Activated T-helper 2 cell treated with anti-CD3 and anti-CD28 coated beads, Interferon-gamma antibody, Interleukin-2, Interleukin-4, amounts not matched to agents 10 μg/mL and 5 μg/mL and 100 μg/mL, durations not matched to agents 14 hours and 24 hours and 36 hours (primary cell): ENCODE data around the gene MAML3. TPM values are rescaled to one million over a fixed set of nuclear protein-coding genes. Genes with fewer than 3 reads are reported as not detected.

Source experiments
- DNase-seq: peaks from one replicate; pipeline ENCODE4 v3.0.0; 2021; ENCODE audit warnings: low spot score
- H3K27ac Mint-ChIP-seq: one replicate; pipeline ENCODE4 v1.8.0; 2021; ENCODE audit warnings: mixed read lengths
- H3K27me3 Mint-ChIP-seq: one replicate; pipeline ENCODE4 v1.8.0; 2021; ENCODE audit warnings: low read depth, mixed read lengths
- H3K36me3 Mint-ChIP-seq: one replicate; pipeline ENCODE4 v1.8.0; 2021; ENCODE audit warnings: low read depth, mixed read lengths
- H3K4me1 Mint-ChIP-seq: one replicate; pipeline ENCODE4 v1.8.0; 2021; ENCODE audit warnings: low read depth, mixed read lengths
- H3K4me3 Mint-ChIP-seq: one replicate; pipeline ENCODE4 v1.8.0; 2021; ENCODE audit warnings: low read depth, mild to moderate bottlenecking, moderate library complexity, mixed read lengths
- H3K9me3 Mint-ChIP-seq: one replicate; pipeline ENCODE4 v1.8.0; 2021; ENCODE audit warnings: mixed read lengths
- intact Hi-C: fragments of 100-400 bp; cut with micrococcal nuclease; formaldehyde crosslinking; loops from one replicate; pipeline ENCODE4 v1.15.1; 2023
- total RNA-seq: library from RNA; stranded (reverse); gene quantifications from 2 replicates; pipeline ENCODE4 v1.2.3, GENCODE V29; 2022

Gene MAML3
- total RNA-seq, 1 donor from 2014 or later = 3.3 TPM

DNA sequence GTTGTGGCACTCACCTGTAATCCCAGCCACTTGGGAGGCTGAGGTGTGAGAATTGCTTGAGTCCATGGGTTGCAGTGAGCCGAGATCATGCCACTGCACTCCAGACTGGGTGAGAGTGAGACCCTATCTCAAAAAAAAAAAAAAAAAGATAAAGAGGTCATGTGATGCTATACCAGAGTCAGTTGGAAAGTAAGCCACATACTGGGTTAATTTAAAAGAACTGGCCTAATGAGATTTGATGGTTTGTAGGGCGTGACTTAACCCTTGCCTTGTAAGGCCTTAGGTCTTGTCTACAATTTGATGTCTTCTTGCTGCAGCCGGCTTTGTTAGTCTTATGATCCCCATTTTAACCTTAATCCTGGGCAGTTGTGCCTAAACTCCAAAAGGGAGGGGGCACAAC, 483.2 kb downstream of the MAML3 start:
- H3K27ac Mint-ChIP-seq = no peak overlapping the region
- no peaks in the 10 kb centered on the region for H3K27me3 Mint-ChIP-seq
- H3K4me3 Mint-ChIP-seq = no peak overlapping the region
- DNase-seq = no peak
- peaks cover 31% of the 10 kb centered on the region for H3K4me1 Mint-ChIP-seq
- peaks cover 12% of the 10 kb centered on the region for H3K36me3 Mint-ChIP-seq
- intact Hi-C loops = no loop called here
- H3K9me3 Mint-ChIP-seq = no peaks in the 10 kb centered on the region

DNA sequence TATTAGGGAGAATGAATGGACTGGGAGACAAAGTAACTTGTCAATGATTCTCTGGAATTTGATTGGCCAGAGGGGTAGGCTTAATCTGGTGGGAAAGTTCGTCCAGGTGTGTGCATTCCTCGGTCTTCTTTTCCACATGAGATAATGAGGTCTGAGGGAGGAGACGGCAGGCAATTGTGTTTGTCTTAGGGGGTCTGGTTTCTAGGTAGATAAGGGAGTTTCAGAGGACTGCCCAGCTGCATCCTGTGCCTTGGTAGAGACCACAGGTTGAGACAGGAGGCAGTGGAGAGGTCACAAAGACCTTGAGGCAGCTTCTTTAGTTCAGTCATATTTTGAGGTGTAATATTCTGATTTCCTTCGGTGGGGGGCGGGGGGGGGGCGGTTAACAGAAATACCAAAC, 484.1 kb downstream of the MAML3 start:
- no peak for DNase-seq
- Mint-ChIP-seq H3K27me3 (no peaks in the 10 kb centered on the region), H3K4me3 (no peak overlapping the region), H3K27ac (no peak overlapping the region), H3K9me3 (no peaks in the 10 kb centered on the region), H3K4me1 (peaks cover 34% of the 10 kb centered on the region), H3K36me3 (peaks cover 12% of the 10 kb centered on the region)
- intact Hi-C loops = loop anchor here (5.0 kb wide), 1 partner anchor 432 kb away; no protein-coding TSS in a partner anchor

DNA sequence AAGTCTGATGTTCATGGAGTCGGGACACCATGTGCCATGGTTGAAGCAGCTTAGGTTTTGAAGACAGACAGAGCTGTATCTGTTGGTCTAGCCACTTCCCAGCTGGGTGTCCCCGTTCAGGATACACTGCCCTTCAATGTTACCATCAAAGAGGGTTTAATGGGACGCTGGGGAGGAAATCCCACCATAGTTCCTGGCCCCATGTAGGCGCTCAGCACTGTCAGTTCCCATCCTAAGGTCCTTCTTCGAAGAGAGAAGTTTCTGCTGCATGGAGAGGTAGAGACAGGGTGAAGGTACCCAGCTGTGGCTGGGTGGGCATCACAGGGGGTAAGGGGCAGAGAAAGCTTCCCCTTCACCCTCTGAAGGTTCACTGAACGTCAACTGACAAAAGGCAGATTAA, 484.6 kb downstream of the MAML3 start:
- Mint-ChIP-seq H3K9me3 (no peaks in the 10 kb centered on the region), H3K27me3 (no peaks in the 10 kb centered on the region), H3K36me3 (peaks cover 12% of the 10 kb centered on the region), H3K27ac (no peak overlapping the region), H3K4me1 (peaks cover 34% of the 10 kb centered on the region), H3K4me3 (no peak overlapping the region)
- DNase-seq = no peak
- intact Hi-C loops = loop anchor here (5.0 kb wide), 1 partner anchor 433 kb away; no protein-coding TSS in a partner anchor

DNA sequence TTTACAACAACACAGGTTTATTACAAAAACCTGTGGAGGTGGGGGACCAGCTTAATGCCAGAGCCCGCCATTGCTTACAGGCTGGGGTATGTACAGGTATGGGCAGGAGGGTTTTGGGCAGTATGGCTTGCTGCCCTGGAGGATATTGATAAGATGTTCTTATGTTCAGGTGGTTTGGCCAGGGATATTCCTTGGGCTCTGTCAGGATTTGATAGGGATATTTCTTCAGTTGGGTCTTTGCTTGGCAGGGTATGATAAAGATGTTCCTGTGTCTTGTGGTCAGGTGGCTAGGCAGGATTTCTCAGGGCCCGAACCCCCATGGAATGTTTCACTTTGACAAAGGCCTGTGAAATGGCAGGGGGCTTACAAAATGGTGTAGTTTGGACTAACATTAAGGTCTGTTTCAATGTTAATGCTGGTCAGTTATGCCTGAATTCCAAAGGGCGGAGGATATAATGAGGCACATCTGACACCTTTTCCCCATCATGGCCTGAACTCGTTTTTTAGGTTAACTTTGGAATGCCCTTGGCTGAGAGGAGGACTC, 485.3 kb downstream of the MAML3 start:
- H3K27me3 Mint-ChIP-seq = no peaks in the 10 kb centered on the region
- H3K4me3 Mint-ChIP-seq = no peak overlapping the region
- DNase-seq = no peak
- H3K9me3 Mint-ChIP-seq = no peaks in the 10 kb centered on the region
- no peak overlapping the region for H3K27ac Mint-ChIP-seq
- peaks cover 12% of the 10 kb centered on the region for H3K36me3 Mint-ChIP-seq
- intact Hi-C loops = loop anchor here (5.0 kb wide), 1 partner anchor 434 kb away; no protein-coding TSS in a partner anchor
- peaks cover 36% of the 10 kb centered on the region for H3K4me1 Mint-ChIP-seq

DNA sequence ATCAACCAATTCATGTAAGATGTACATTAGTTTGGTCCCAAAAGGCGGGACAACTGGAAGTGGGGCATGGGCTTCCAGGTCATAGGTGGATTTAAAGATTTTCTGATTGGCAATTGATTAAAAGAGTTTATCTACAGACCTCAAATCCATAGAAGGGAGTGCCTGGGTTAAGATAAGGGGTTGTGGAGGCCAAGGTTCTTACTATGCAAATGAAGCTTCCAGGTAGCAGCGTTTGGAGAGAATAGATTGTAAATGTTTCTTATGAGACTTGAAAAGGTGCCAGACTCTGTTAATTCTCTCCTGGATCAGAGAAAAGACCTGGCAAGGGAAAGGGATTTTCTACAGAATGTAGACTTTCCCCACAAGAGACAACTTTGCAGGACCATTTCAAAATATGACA, 485.9 kb downstream of the MAML3 start:
- H3K9me3 Mint-ChIP-seq = no peaks in the 10 kb centered on the region
- H3K27ac Mint-ChIP-seq = no peak overlapping the region
- no peak for DNase-seq
- peaks cover 12% of the 10 kb centered on the region for H3K36me3 Mint-ChIP-seq
- peaks cover 36% of the 10 kb centered on the region for H3K4me1 Mint-ChIP-seq
- no peaks in the 10 kb centered on the region for H3K27me3 Mint-ChIP-seq
- H3K4me3 Mint-ChIP-seq = no peak overlapping the region
- intact Hi-C loops = loop anchor here (5.0 kb wide), 1 partner anchor 434 kb away; no protein-coding TSS in a partner anchor

Other genes with a start within 250 kb of the MAML3 start
- gene SCOC, start 219.5 kb upstream of the MAML3 start, total RNA-seq = 36.7 and 38.0 TPM in 2 replicates